ENCODE results near the gene DCANP1. TPM values are rescaled to one million over a fixed set of nuclear protein-coding genes. Genes with fewer than 3 reads are reported as not detected.

Gene DCANP1
- total RNA-seq, 1 experiment from 2014 or later: not detected

DNA sequence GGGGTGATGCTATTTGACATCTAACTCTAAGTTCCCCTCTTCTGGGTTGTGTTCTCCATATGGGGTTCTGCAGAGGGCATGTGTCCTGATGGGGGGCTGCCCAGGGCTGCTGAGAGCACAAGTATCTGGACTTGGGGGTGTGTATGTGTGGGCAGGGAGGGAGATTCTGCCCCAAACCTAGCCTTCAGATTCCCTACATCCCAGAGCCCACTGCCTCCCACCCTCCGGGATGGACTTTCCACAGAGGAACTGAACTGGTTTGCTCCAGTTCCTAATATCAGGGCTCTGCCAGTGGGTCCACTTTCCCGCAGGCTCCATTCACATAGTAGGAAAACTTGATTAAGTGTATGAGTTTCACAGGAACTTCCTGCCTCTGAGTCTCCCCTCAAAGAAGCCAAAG, 21.4 kb upstream of the DCANP1 start:
- Mint-ChIP-seq H3K4me3 (ENCODE audit: unreplicated experiment) (no peak overlapping the region), H3K27me3 (ENCODE audit: insufficient read depth, unreplicated experiment) (peaks cover 12% of the 10 kb centered on the region), H3K4me1 (ENCODE audit: insufficient read depth, unreplicated experiment) (peaks cover 5% of the 10 kb centered on the region), H3K9me3 (ENCODE audit: unreplicated experiment) (no peaks in the 10 kb centered on the region), H3K36me3 (ENCODE audit: insufficient read depth, unreplicated experiment) (no peaks in the 10 kb centered on the region), H3K27ac (ENCODE audit: low read depth, unreplicated experiment) (no peak overlapping the region)
- no peak for DNase-seq (ENCODE audit: unreplicated experiment)
- ChIA-PET CTCF (interaction anchor here (0.7 to 29.6 kb wide), 4 partner anchors 12 to 194 kb away, joined by 3 to 2166 read pairs (median 56); no protein-coding TSS in a partner anchor), POLR2A (interaction anchor here (0.9 to 1.6 kb wide), 2 partner anchors 24 to 83 kb away, joined by 3 to 8 read pairs; no protein-coding TSS in a partner anchor)
- TF ChIP-seq, protein P1, sequence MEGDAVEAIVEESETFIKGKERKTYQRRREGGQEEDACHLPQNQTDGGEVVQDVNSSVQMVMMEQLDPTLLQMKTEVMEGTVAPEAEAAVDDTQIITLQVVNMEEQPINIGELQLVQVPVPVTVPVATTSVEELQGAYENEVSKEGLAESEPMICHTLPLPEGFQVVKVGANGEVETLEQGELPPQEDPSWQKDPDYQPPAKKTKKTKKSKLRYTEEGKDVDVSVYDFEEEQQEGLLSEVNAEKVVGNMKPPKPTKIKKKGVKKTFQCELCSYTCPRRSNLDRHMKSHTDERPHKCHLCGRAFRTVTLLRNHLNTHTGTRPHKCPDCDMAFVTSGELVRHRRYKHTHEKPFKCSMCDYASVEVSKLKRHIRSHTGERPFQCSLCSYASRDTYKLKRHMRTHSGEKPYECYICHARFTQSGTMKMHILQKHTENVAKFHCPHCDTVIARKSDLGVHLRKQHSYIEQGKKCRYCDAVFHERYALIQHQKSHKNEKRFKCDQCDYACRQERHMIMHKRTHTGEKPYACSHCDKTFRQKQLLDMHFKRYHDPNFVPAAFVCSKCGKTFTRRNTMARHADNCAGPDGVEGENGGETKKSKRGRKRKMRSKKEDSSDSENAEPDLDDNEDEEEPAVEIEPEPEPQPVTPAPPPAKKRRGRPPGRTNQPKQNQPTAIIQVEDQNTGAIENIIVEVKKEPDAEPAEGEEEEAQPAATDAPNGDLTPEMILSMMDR (IDR thresholded peaks at IDR 0.05; ENCODE audit: unreplicated experiment): no peak
- no TSS peak for BruUV-seq (replicated peaks)
- intact Hi-C loops (cut with micrococcal nuclease): no loop called here

DNA sequence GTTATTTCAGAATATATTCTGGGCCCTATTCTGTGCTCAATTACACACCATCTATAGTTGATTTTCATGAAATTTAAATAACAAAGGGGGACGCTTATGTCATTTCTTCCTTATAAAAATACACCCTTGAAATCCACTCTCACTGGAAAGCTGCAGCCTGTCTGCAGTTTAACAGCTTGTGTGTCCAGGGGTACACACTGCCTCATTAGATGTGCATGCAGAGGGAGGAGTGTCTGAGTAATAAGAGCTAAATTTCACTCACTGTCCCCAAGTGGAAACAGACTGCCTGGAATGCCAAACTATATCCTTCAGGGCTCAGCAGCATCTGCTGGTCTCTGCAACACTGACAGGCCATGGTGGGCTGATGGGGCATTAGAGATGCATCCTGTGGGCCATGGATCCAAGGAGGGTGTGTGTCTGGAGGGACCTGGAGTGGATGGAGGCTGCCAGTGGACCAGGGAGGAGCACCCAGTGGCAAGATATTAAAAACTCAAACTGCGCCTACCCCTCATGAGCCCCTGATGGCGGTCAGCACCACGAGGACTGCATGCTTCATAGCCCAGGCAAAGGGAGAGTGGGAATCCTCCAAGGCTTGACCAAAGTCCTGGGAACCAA, 20.8 kb upstream of the DCANP1 start:
- Mint-ChIP-seq H3K27ac (ENCODE audit: low read depth, unreplicated experiment) (no peak overlapping the region), H3K9me3 (ENCODE audit: unreplicated experiment) (no peaks in the 10 kb centered on the region), H3K27me3 (ENCODE audit: insufficient read depth, unreplicated experiment) (peaks cover 12% of the 10 kb centered on the region), H3K4me1 (ENCODE audit: insufficient read depth, unreplicated experiment) (peaks cover 5% of the 10 kb centered on the region), H3K4me3 (ENCODE audit: unreplicated experiment) (no peak overlapping the region), H3K36me3 (ENCODE audit: insufficient read depth, unreplicated experiment) (no peaks in the 10 kb centered on the region)
- CTCF ChIA-PET: interaction anchor here (0.6 to 29.6 kb wide), 7 partner anchors 8 to 1522 kb away, joined by 3 to 2166 read pairs (median 32); no protein-coding TSS in a partner anchor
- TF ChIP-seq, protein P1 (IDR thresholded peaks at IDR 0.05; ENCODE audit: unreplicated experiment): no peak
- POLR2A ChIA-PET: interaction anchor here (0.9 to 8.0 kb wide), 2 partner anchors 24 to 83 kb away, joined by 3 to 88 read pairs; no protein-coding TSS in a partner anchor
- BruUV-seq (replicated peaks): no TSS peak
- DNase-seq (ENCODE audit: unreplicated experiment): no peak
- intact Hi-C loops (cut with micrococcal nuclease): loop anchor here (2.0 kb wide), 1 partner anchor 25 kb away; no protein-coding TSS in a partner anchor

DNA sequence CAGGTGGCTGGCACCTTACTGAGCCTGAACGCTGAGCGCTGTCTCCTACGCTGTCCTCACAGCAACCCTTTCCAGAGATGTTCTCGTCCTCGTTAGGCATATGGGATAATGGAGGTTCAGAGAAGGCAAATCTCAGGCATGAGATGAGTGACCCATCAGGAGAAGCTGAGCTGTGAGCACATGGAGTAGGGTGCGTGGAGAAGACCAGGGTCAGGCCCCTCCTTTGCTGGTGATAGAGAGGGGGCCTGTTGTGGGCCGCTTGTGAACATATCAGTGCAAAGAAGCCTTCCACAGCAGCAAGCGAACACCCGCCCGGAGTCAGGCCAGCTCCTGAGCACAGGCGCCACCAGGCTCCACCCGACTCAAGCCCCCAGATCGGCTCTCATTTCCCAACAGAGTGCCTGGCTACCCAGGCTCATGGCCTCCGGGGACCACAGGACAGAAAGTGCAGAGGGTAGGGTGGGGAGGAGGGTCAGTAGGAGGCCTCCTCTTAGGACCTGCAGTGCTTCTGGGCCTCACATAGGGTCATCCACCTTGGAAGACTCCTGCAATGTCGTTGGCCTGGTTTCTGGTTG, 20.0 kb upstream of the DCANP1 start:
- Mint-ChIP-seq H3K9me3 (ENCODE audit: unreplicated experiment) (no peaks in the 10 kb centered on the region), H3K4me3 (ENCODE audit: unreplicated experiment) (no peak overlapping the region)

More for the DNA sequence above, 20.0 kb upstream of the DCANP1 start:
- POLR2A ChIA-PET: interaction anchor here (0.6 to 8.0 kb wide), 4 partner anchors 21 to 628 kb away, joined by 3 to 88 read pairs (median 6); no protein-coding TSS in a partner anchor
- Mint-ChIP-seq H3K27ac (ENCODE audit: low read depth, unreplicated experiment) (no peak overlapping the region), H3K36me3 (ENCODE audit: insufficient read depth, unreplicated experiment) (no peaks in the 10 kb centered on the region), H3K4me1 (ENCODE audit: insufficient read depth, unreplicated experiment) (peaks cover 5% of the 10 kb centered on the region), H3K27me3 (ENCODE audit: insufficient read depth, unreplicated experiment) (peaks cover 12% of the 10 kb centered on the region)
- TF ChIP-seq, protein P1 (IDR thresholded peaks at IDR 0.05; ENCODE audit: unreplicated experiment): no peak
- CTCF ChIA-PET: interaction anchor here (0.6 to 29.6 kb wide), 27 partner anchors 9 to 1898 kb away, joined by 3 to 2166 read pairs (median 10); partner anchors contain the start of genes CXCL14, DCANP1 and NEUROG1
- intact Hi-C loops (cut with micrococcal nuclease): loop anchor here (2.0 kb wide), 1 partner anchor 26 kb away; no protein-coding TSS in a partner anchor
- DNase-seq (ENCODE audit: unreplicated experiment): no peak
- BruUV-seq (replicated peaks): no TSS peak
